ENCODE results near the gene ANKRD9. TPM values are rescaled to one million over a fixed set of nuclear protein-coding genes. Genes with fewer than 3 reads are reported as not detected.

Gene ANKRD9
- total and polyA plus RNA-seq, 9 donors = 2.2 to 48.1 (median 15.0) TPM

DNA sequence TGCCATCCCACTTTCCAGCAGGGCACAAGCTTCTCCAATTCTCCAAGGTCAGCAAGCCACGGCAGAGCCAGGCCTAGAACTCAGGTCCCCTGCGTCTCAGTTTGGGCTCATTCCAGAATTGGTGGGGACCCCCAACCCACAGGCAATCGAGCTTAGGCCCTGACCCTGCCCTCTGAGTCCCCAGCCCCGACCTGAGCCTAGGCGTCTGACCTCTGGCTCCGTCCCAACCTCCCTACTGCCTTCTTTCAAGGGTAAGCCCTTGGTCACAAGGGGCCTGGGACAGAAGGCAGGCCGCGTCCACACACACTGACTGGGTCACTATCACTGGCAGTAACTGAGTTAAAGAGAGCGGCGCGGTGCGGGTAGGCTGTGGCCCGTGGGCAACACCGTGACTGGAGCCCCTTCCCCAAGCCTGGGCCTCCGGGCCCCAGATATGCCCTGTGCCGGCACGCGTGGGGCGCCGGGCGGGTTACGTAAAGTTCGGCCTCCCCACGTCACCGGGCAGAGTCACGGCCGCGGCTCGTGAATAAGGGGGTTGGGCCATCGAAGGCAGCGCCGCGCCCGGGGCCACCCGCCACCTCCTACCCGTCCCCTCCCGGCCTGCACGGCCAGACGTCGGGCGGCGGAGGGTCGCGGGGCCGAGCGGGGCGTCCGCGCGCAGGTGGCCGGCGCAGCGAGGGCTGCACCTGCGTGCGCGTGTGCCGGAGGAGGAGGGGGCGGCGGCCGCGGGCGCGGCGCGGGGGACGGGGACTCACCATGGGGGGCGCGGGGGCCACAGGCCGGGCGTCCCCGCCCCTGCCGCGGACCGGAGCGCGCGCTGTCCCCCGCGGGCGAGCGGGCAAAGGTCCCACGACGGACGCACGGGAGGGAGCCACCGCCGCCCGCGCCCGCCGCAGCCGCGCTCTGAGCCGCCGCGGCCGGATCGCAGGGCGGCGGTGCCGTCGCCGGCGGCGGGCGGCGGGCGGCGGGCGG is 516 bp downstream of the ANKRD9 start:
- Histone ChIP-seq H3K4me1 (ENCODE audit: insufficient read depth) (no peaks in the 10 kb centered on the region), H3K9me3 (no peaks in the 10 kb centered on the region), H3K27me3 (no peaks in the 10 kb centered on the region), H3K27ac (peak overlapping the region; percentile 82 to 86), H3K4me3 (peak overlapping the region; percentile 54), H3K36me3 (no peaks in the 10 kb centered on the region)
- 1 to 6% (median 6%) methylated on average over 57 to 110 of the region's 110 CpGs for whole genome bisulfite sequencing, 3 donors
- DNase-seq = peak; percentile 72 to 82 (median 76)
- intact Hi-C loops (cut with DNase I) = loop anchor here in 1 of 4 donors (2.0 kb wide), 1 partner anchor 84 kb away; the partner anchor contains the start of gene RCOR1
- TF ChIP-seq, protein P1, sequence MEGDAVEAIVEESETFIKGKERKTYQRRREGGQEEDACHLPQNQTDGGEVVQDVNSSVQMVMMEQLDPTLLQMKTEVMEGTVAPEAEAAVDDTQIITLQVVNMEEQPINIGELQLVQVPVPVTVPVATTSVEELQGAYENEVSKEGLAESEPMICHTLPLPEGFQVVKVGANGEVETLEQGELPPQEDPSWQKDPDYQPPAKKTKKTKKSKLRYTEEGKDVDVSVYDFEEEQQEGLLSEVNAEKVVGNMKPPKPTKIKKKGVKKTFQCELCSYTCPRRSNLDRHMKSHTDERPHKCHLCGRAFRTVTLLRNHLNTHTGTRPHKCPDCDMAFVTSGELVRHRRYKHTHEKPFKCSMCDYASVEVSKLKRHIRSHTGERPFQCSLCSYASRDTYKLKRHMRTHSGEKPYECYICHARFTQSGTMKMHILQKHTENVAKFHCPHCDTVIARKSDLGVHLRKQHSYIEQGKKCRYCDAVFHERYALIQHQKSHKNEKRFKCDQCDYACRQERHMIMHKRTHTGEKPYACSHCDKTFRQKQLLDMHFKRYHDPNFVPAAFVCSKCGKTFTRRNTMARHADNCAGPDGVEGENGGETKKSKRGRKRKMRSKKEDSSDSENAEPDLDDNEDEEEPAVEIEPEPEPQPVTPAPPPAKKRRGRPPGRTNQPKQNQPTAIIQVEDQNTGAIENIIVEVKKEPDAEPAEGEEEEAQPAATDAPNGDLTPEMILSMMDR (IDR thresholded peaks at IDR 0.05) = no peak
- no peak for TF ChIP-seq EP300 (IDR thresholded peaks at IDR 0.05)
- TF ChIP-seq POLR2A (IDR thresholded peaks at IDR 0.05) = no peak

DNA sequence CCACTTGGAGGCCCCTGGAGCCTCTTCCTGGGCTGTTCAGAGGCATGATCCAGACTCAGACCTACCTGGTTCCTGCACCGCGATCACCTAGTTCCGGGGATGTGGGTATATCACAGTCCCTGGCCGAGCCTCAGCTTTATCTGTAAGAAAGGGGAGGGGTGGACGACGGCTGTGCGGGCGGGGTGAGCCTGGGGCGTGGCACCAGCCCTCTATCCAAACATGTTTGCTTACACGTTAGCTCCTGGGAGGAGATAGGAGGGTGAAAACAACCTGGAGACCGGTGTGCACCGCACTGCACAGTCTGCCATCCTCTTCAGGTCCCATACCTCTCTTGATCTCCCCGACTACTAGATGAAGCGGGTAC is 1.2 kb downstream of the ANKRD9 start:
- H3K27ac ChIP-seq = peak overlapping the region; percentile 82 to 86
- intact Hi-C loops (cut with DNase I) = loop anchor here in 1 of 4 donors (2.0 kb wide), 1 partner anchor 84 kb away; the partner anchor contains the start of gene RCOR1
- H3K36me3 ChIP-seq = no peaks in the 10 kb centered on the region
- no peak for DNase-seq
- WGBS, 3 donors = 49 to 80% (median 74%) methylated on average over 14 of the region's 14 CpGs
- no peaks in the 10 kb centered on the region for H3K4me1 ChIP-seq (ENCODE audit: insufficient read depth)
- no peak overlapping the region for H3K4me3 ChIP-seq
- no peaks in the 10 kb centered on the region for H3K27me3 ChIP-seq
- no peaks in the 10 kb centered on the region for H3K9me3 ChIP-seq
- TF ChIP-seq POLR2A (IDR thresholded peaks at IDR 0.05) (no peak), EP300 (IDR thresholded peaks at IDR 0.05) (no peak)
- TF ChIP-seq, protein P1 (IDR thresholded peaks at IDR 0.05) = no peak

DNA sequence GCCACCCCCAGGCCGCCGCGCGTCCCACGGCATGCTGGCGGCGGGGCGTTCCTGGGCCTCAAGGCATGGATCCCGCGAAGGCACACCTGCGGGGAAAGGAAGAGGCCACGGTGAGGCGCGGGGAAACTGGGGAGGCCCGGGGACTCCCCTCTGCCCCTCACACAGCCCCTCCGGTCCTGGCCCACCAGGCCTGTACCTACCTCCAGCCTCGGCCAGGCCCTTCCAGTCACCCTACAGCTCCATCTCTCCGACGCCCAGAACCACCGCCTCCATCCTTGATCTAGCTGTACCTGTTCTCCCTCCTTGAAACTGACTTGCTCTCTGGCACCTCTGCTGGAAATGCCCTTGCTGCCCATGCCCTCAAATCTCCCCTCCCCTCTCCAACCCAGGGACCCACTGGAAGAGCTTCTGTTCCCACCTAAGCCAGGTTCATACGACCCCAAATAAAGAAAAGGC is 1.7 kb downstream of the ANKRD9 start:
- DNase-seq = no peak
- no peak overlapping the region for H3K27ac ChIP-seq
- TF ChIP-seq, protein P1 (IDR thresholded peaks at IDR 0.05) = no peak
- TF ChIP-seq POLR2A (IDR thresholded peaks at IDR 0.05) = no peak
- no peak for TF ChIP-seq EP300 (IDR thresholded peaks at IDR 0.05)
- 75 to 85% (median 81%) methylated on average over 21 of the region's 21 CpGs for WGBS, 3 donors
- H3K4me1 ChIP-seq (ENCODE audit: insufficient read depth) = no peaks in the 10 kb centered on the region
- intact Hi-C loops (cut with DNase I) = loop anchor here in 1 of 4 donors (2.0 kb wide), 1 partner anchor 85 kb away; the partner anchor contains the start of gene RCOR1
- H3K4me3 ChIP-seq = no peak overlapping the region
- H3K36me3 ChIP-seq = no peaks in the 10 kb centered on the region
- H3K27me3 ChIP-seq = no peaks in the 10 kb centered on the region
- no peaks in the 10 kb centered on the region for H3K9me3 ChIP-seq

DNA sequence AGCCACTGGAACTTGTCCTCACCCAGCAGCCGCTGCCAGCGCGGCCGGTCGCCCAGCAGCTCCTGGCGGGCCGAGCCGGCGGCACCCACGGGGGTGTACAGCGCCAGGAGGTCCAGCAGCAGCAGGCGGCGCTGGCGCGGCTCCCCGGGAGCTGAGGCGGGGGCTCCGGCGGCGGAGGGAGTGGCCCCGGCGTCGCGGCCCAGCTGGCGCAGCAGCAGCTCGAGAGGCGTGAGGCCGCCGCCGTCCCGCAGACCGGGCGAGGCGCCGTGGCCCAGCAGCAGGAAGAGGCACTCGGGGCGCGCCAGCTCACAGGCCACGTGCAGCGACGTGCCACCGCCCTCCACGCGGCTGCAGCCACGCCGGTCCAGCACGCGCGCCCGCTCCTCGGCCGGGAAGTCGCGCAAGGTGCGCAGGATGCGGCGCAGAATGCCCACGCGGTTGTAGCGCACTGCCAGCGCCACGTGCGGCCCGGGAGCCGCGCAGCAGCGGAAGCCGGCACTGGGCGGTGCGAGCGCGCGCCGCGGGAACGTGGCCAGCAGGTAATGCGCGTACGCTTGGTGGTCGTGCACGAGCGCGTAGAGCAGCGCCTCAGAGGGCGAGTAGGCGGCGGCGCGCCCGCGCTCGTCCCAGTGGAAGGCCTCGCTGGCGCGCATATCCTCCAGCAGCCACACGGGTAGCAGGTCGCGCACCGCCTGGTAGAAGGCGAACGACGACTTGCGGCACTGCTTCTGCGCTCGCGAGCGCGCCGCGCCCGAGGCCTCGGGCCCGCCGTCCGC is 2.3 kb downstream of the ANKRD9 start:
- intact Hi-C loops (cut with DNase I) = no loop called here
- H3K27me3 ChIP-seq = no peaks in the 10 kb centered on the region
- DNase-seq = peak in 2 of 5 donors; percentile 67 to 76
- TF ChIP-seq, protein P1 (IDR thresholded peaks at IDR 0.05) = no peak
- TF ChIP-seq POLR2A (IDR thresholded peaks at IDR 0.05) (no peak), EP300 (IDR thresholded peaks at IDR 0.05) (no peak)
- H3K4me3 ChIP-seq = no peak overlapping the region
- no peak overlapping the region for H3K27ac ChIP-seq
- 75 to 85% (median 82%) methylated on average over 111 to 115 of the region's 115 CpGs for WGBS, 3 donors
- H3K36me3 ChIP-seq = no peaks in the 10 kb centered on the region
- no peaks in the 10 kb centered on the region for H3K9me3 ChIP-seq
- no peaks in the 10 kb centered on the region for H3K4me1 ChIP-seq (ENCODE audit: insufficient read depth)

Measured in ovary (tissue), 9 donors.